Neural progenitor cell (in vitro differentiated cells): ENCODE measurements around the gene PRKAR1A. TPM values are rescaled to one million over a fixed set of nuclear protein-coding genes. Genes with fewer than 3 reads are reported as not detected.

Experiments used
- DNase-seq: peaks from one replicate; pipeline ENCODE4 v3.0.0-alpha.2; 2016; ENCODE audit warnings: low spot score
- H2AFZ ChIP-seq: fragments of 200-600 bp; sonication (generic); replicated peaks from 2 replicates; pipeline ENCODE4 v1.6.1; 2016; ENCODE audit warnings: antibody characterized with exemption
- H3F3A ChIP-seq: fragments of 200-600 bp; sonication (generic); 2 replicates; pipeline ENCODE4 v1.6.1; 2016; ENCODE audit warnings: antibody characterized with exemption, low read depth
- H3K27ac ChIP-seq: fragments of 200-600 bp; sonication (generic); 2 replicates; pipeline ENCODE4 v1.5.1; 2016; ENCODE audit warnings: mild to moderate bottlenecking
- H3K27me3 ChIP-seq: fragments of 200-600 bp; sonication (generic); 2 replicates; pipeline ENCODE4 v1.6.1; 2016; ENCODE audit warnings: mild to moderate bottlenecking, moderate library complexity
- H3K36me3 ChIP-seq: fragments of 200-600 bp; sonication (generic); 2 replicates; pipeline ENCODE4 v1.5.1; 2016
- H3K4me1 ChIP-seq: fragments of 200-600 bp; sonication (generic); 2 replicates; pipeline ENCODE4 v1.6.1; 2016; ENCODE audit warnings: mixed run types
- H3K4me2 ChIP-seq: fragments of 200-600 bp; sonication (generic); 2 replicates; pipeline ENCODE4 v1.6.1; 2016
- H3K4me3 ChIP-seq: fragments of 200-600 bp; sonication (generic); 2 replicates; pipeline ENCODE4 v1.5.1; 2016
- H3K79me2 ChIP-seq: fragments of 200-600 bp; sonication (generic); 2 replicates; pipeline ENCODE4 v1.6.1; 2016; ENCODE audit warnings: low read depth
- H3K9ac ChIP-seq: fragments of 200-600 bp; sonication (generic); 2 replicates; pipeline ENCODE4 v1.6.1; 2016
- H3K9me3 ChIP-seq: fragments of 200-600 bp; sonication (generic); 2 replicates; pipeline ENCODE4 v1.5.1; 2016; ENCODE audit warnings: low read depth
- H4K20me1 ChIP-seq: fragments of 200-600 bp; sonication (generic); 2 replicates; pipeline ENCODE4 v1.6.1; 2016; ENCODE audit warnings: low read depth
- H3K27ac Mint-ChIP-seq: 3 replicates; pipeline ENCODE4 v1.8.0; 2021; ENCODE audit warnings: mixed read lengths
- H3K27me3 Mint-ChIP-seq: 2 replicates; pipeline ENCODE4 v1.8.0; 2022; ENCODE audit warnings: low read depth, mild to moderate bottlenecking, inconsistent platforms, moderate library complexity, mixed read lengths; ENCODE audit not compliant: insufficient read depth
- H3K36me3 Mint-ChIP-seq: 3 replicates; pipeline ENCODE4 v1.8.0; 2021; ENCODE audit warnings: mixed read lengths
- H3K4me1 Mint-ChIP-seq: 3 replicates; pipeline ENCODE4 v1.8.0; 2021; ENCODE audit warnings: mixed read lengths
- H3K4me3 Mint-ChIP-seq: 3 replicates; pipeline ENCODE4 v1.8.0; 2021; ENCODE audit warnings: mild to moderate bottlenecking, moderate library complexity, mixed read lengths
- H3K9me3 Mint-ChIP-seq: 3 replicates; pipeline ENCODE4 v1.8.0; 2020; ENCODE audit warnings: mixed read lengths
- EZH2 ChIP-seq: fragments of 200-600 bp; sonication (generic); IDR thresholded peaks from 2 replicates; pipeline ENCODE4 v1.6.1; 2017; ENCODE audit warnings: antibody characterized with exemption, mild to moderate bottlenecking, moderate library complexity
- EZH2phosphoT487 ChIP-seq: fragments of 200-600 bp; sonication (generic); IDR thresholded peaks from 2 replicates; pipeline ENCODE4 v1.6.1; 2017; ENCODE audit warnings: antibody characterized with exemption
- total RNA-seq: library from RNA; depleted of rRNA; stranded (reverse); fragments of >200 nt; gene quantifications from 2 replicates; pipeline ENCODE4 v1.2.3, GENCODE V29; 2015; ENCODE audit warnings: low replicate concordance
- TF ChIP-seq, protein P1 (sequence below): fragments of 200-600 bp; sonication (generic); IDR thresholded peaks from 2 replicates; pipeline ENCODE4 v1.5.1; 2017; ENCODE audit warnings: antibody characterized with exemption, mild to moderate bottlenecking

PRKAR1A gene
- total RNA-seq, 1 donor from 2014 or later: 168 TPM

- no peak for TF ChIP-seq EZH2phosphoT487
- TF ChIP-seq, protein P1, sequence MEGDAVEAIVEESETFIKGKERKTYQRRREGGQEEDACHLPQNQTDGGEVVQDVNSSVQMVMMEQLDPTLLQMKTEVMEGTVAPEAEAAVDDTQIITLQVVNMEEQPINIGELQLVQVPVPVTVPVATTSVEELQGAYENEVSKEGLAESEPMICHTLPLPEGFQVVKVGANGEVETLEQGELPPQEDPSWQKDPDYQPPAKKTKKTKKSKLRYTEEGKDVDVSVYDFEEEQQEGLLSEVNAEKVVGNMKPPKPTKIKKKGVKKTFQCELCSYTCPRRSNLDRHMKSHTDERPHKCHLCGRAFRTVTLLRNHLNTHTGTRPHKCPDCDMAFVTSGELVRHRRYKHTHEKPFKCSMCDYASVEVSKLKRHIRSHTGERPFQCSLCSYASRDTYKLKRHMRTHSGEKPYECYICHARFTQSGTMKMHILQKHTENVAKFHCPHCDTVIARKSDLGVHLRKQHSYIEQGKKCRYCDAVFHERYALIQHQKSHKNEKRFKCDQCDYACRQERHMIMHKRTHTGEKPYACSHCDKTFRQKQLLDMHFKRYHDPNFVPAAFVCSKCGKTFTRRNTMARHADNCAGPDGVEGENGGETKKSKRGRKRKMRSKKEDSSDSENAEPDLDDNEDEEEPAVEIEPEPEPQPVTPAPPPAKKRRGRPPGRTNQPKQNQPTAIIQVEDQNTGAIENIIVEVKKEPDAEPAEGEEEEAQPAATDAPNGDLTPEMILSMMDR: no peak
- TF ChIP-seq EZH2: no peak
- H3K9ac ChIP-seq: no peak overlapping the region
- H3K4me1 Mint-ChIP-seq: peaks cover 5% of the 10 kb centered on the region
- no peaks in the 10 kb centered on the region for H3K79me2 ChIP-seq
- peak overlapping the region; percentile 89 for H3K4me2 ChIP-seq
- H3K9me3 Mint-ChIP-seq: no peaks in the 10 kb centered on the region
- H3K9me3 ChIP-seq: no peaks in the 10 kb centered on the region
- H3K27ac ChIP-seq: no peak overlapping the region
- H3K4me1 ChIP-seq: peaks cover 2% of the 10 kb centered on the region
- DNase-seq: no peak
- peak overlapping the region; percentile 62 for H3K4me3 ChIP-seq
- peaks cover 58% of the 10 kb centered on the region for H3K27me3 ChIP-seq
- no peaks in the 10 kb centered on the region for H3F3A ChIP-seq
- no peak overlapping the region for H3K27ac Mint-ChIP-seq
- no peaks in the 10 kb centered on the region for H3K36me3 Mint-ChIP-seq
- no peaks in the 10 kb centered on the region for H3K36me3 ChIP-seq
- peak overlapping the region; percentile 88 for H3K4me3 Mint-ChIP-seq
- H2AFZ ChIP-seq: peak overlapping the region; percentile 98
- H4K20me1 ChIP-seq: no peaks in the 10 kb centered on the region
- peaks cover 46% of the 10 kb centered on the region for H3K27me3 Mint-ChIP-seq
Measured at GRCh38 chr17:68599552-68600066, 87.4 kb downstream of the PRKAR1A start.

DNA sequence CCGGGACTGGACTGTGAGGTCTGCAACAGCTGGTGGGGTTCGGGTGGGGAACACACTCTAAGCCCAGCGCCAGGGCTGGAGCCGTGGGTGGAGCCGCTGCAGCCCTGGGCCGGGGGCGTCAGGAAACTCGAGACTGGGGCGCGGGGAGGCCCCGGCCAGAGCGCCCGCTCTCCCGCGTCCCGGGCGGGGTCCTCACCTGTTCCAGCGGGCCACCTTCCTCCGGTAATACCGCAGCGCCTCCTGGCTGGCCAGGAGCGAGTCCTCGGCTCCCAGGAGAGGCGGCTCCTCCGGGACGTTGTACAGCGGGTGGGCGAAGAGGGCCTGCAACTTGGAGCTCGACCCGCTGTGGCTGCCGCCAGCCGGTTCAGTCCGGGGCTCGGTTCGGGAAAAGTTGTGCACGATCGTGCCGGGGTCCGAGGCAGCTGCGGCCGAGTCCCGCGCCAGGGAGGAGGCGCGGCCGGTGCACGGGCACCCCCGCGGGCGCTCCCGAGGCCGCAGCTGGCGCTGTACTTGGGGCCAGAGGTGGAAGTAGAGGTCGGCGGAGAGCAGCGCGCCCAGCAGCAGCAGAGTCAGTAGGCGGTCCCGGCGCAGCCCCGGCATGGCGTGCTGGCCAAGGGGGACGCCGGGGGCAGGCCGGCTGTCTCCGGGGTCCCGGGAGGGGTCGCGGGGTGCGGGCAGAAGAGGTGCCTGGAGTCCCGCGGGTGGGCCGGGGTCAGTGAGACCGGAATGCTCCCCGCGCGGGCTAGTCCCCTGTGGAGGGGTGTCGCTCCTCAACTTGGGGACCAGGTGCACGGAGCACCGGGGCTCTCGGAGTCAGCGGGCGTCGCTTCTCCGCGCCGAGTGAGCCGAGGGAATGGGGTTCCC is 88.1 kb downstream of the PRKAR1A start:
- Mint-ChIP-seq H3K27me3 (peaks cover 46% of the 10 kb centered on the region), H3K4me3 (peak overlapping the region; percentile 88), H3K4me1 (peaks cover 5% of the 10 kb centered on the region), H3K36me3 (no peaks in the 10 kb centered on the region), H3K9me3 (no peaks in the 10 kb centered on the region), H3K27ac (no peak overlapping the region)
- no peaks in the 10 kb centered on the region for H3K36me3 ChIP-seq
- peaks cover 2% of the 10 kb centered on the region for H3K4me1 ChIP-seq
- peak overlapping the region; percentile 62 for H3K4me3 ChIP-seq
- H3F3A ChIP-seq: no peaks in the 10 kb centered on the region
- DNase-seq: peak; percentile 75
- H3K27ac ChIP-seq: no peak overlapping the region
- H2AFZ ChIP-seq: peak overlapping the region; percentile 98
- H3K79me2 ChIP-seq: no peaks in the 10 kb centered on the region
- peak overlapping the region; percentile 3 for H3K9ac ChIP-seq
- no peaks in the 10 kb centered on the region for H3K9me3 ChIP-seq
- TF ChIP-seq, protein P1: peak; percentile 46
- TF ChIP-seq EZH2phosphoT487 (peak; percentile 62), EZH2 (peak; percentile 69)
- no peaks in the 10 kb centered on the region for H4K20me1 ChIP-seq
- peak overlapping the region; percentile 89 for H3K4me2 ChIP-seq
- peaks cover 58% of the 10 kb centered on the region for H3K27me3 ChIP-seq

Other genes starting within 250 kb of the PRKAR1A start
- gene SLC16A6, start 221.3 kb upstream of the PRKAR1A start, total RNA-seq: 0.09 and 0.19 TPM in 2 replicates
- 19.5 and 20.0 TPM in 2 replicates for gene ARSG, start 220.9 kb upstream of the PRKAR1A start, total RNA-seq
- 27.8 and 29.5 TPM in 2 replicates for gene WIPI1, start 54.9 kb upstream of the PRKAR1A start, total RNA-seq
- gene FAM20A, start 88.9 kb downstream of the PRKAR1A start, total RNA-seq: 0.22 and 0.41 TPM in 2 replicates